Psoas muscle (tissue), 8 donors: ENCODE data around the gene ICAM4. TPM values are rescaled to one million over a fixed set of nuclear protein-coding genes. Genes with fewer than 3 reads are reported as not detected.

ENCODE experiments used
- ATAC-seq, 4 donors: fragments of 200-7000 bp; cut with Tn5 transposase; one replicate each; pipeline ENCODE4 v1.9.1; 2020; ENCODE audit warnings: moderate library complexity in 3 of 4, mild to moderate bottlenecking in 2 of 4
- DNase-seq, 2 donors: peaks; one replicate each; pipeline ENCODE4 v3.0.0-alpha.2; 2020
- H3K27ac ChIP-seq: fragments of 200-600 bp; one replicate; pipeline ENCODE4 v1.8.0; 2022
- H3K27me3 ChIP-seq, 3 donors: fragments of 200-600 bp in 1 of 3; one replicate each; pipeline versions ENCODE4 v1.6.1 to v1.8.0; 2013 to 2022; ENCODE audit warnings: low read length in 2 of 3, mild to moderate bottlenecking in 2 of 3, moderate library complexity in 1 of 3; ENCODE audit not compliant: insufficient read depth in 3 of 3
- H3K36me3 ChIP-seq, 2 donors: fragments of 200-600 bp in 1 of 2; one replicate each; pipeline versions ENCODE4 v1.6.1 to v1.8.0; 2013 to 2022; ENCODE audit warnings: low read depth in 1 of 2, mild to moderate bottlenecking in 1 of 2, moderate library complexity in 1 of 2; ENCODE audit not compliant: insufficient read depth in 1 of 2
- H3K4me1 ChIP-seq: fragments of 200-600 bp; one replicate; pipeline ENCODE4 v1.8.0; 2022
- H3K4me3 ChIP-seq: fragments of 200-600 bp; one replicate; pipeline ENCODE4 v1.8.0; 2022; ENCODE audit warnings: mild to moderate bottlenecking
- H3K9me3 ChIP-seq: fragments of 200-600 bp; one replicate; pipeline ENCODE4 v1.8.0; 2022
- CTCF ChIP-seq: fragments of 200-600 bp; IDR thresholded peaks from one replicate; pipeline ENCODE4 v1.8.0; 2022; ENCODE audit warnings: antibody characterized with exemption
- WGBS, 3 donors: extraction: QIAGEN DNeasy Blood & Tissue Kit; methylation state at CpG; one replicate each; pipeline versions ENCODE4 v1.1.6 to v1.1.7; 2013; 5-methylcytosine and 5-hydroxymethylcytosine counted together
- intact Hi-C, 2 donors: fragments of 100-400 bp; cut with DNase I; formaldehyde crosslinking; loops; one replicate each; pipeline versions ENCODE4 v1.11.0 to v1.14.2; 2022
- polyA plus RNA-seq, 3 donors: library from polyadenylated mRNA; stranded (reverse); fragments of 200-250 nt; gene quantifications; one replicate each; pipeline ENCODE4 v1.2.3, GENCODE V29; 2013
- total RNA-seq, 4 donors: library from RNA; stranded (reverse); fragmentation: NEBNext Ultra II Directional in 2 of 4; extraction: Animal tissue kit (Norgen Biotek cat#: 25700) in 2 of 4; gene quantifications; one replicate each; pipeline versions ENCODE4 v1.2.1 to v1.2.4, GENCODE V29; 2021 to 2023
- donor health status: healthy with polysubstance abuse.
- donor health status: DM: no; HTN: no; CAD: no; lungs with moderate emphysema.
- donor health status: Bipolar disorder and iron deficiency.
- donor health status: healthy.
- donor health status: DM: yes; HTN: yes; CAD: no.
- donor health status: DM: no; HTN: no; CAD: no.
- donor health status: DM: no; HTN: no; CAD: no.
- donor health status: DM: yes; HTN: yes; CAD: no.

ICAM4 gene
- total and polyA plus RNA-seq, 7 donors = 0.04 to 0.47 (median 0.18) TPM; not detected in 4

- peak; percentile 91 to 98 (median 95) for ATAC-seq
- TF ChIP-seq CTCF = no peak
Observed at GRCh38 chr19:10315335-10316214, 28.8 kb downstream of the ICAM4 start, which contains the start of gene FDX2. Gene FDX2, minus strand, starts transcription at chr19:10316015. Its CDS starts 19 bp downstream, at chr19:10315996.

GRCh38 chr19:10316229-10317044 is 29.7 kb downstream of the ICAM4 start:
- ATAC-seq = peak in 1 of 4 donors; percentile 41
- Histone ChIP-seq H3K27me3 (no peaks in the 10 kb centered on the region), H3K4me3 (peak overlapping the region; percentile 98), H3K36me3 (peaks cover 0 to 58% of the 10 kb centered on the region in 2 donors), H3K9me3 (no peaks in the 10 kb centered on the region), H3K27ac (peak overlapping the region; percentile 76), H3K4me1 (peaks cover 3% of the 10 kb centered on the region)
- WGBS, 3 donors = 51 to 70% (median 60%) methylated on average over 19 of the region's 19 CpGs
- intact Hi-C loops = no loop called here
- DNase-seq = no peak
- TF ChIP-seq CTCF = no peak

More at GRCh38 chr19:10315335-10316214, 28.8 kb downstream of the ICAM4 start, which contains the start of gene FDX2:
- H3K9me3 ChIP-seq = no peaks in the 10 kb centered on the region
- H3K4me3 ChIP-seq = peak within 1 kb of the TSS; percentile 98
- H3K27ac ChIP-seq = peak within 1 kb of the TSS; percentile 76
- 1% methylated on average over 31 to 55 of the region's 55 CpGs for WGBS, 3 donors
- peaks cover 0 to 53% of the 10 kb centered on the region in 2 donors for H3K36me3 ChIP-seq
- intact Hi-C loops = no loop called here
- peak; percentile 91 to 95 for DNase-seq
- no peaks in the 10 kb centered on the region for H3K27me3 ChIP-seq
- peaks cover 3% of the 10 kb centered on the region for H3K4me1 ChIP-seq

GRCh38 chr19:10317045-10317856 is 30.5 kb downstream of the ICAM4 start:
- Histone ChIP-seq H3K36me3 (peaks cover 0 to 66% of the 10 kb centered on the region in 2 donors), H3K27ac (no peak overlapping the region), H3K4me1 (peaks cover 3% of the 10 kb centered on the region), H3K9me3 (no peaks in the 10 kb centered on the region), H3K27me3 (no peaks in the 10 kb centered on the region), H3K4me3 (no peak overlapping the region)
- no peak for TF ChIP-seq CTCF
- 79 to 84% (median 81%) methylated on average over 28 to 29 of the region's 29 CpGs for WGBS, 3 donors
- ATAC-seq (no peak), DNase-seq (no peak)
- intact Hi-C loops = no loop called here

GRCh38 chr19:10317857-10318462 is 31.2 kb downstream of the ICAM4 start:
- DNase-seq = no peak
- Histone ChIP-seq H3K27me3 (no peaks in the 10 kb centered on the region), H3K36me3 (peaks cover under 1 to 70% of the 10 kb centered on the region in 2 donors), H3K4me1 (peaks cover 3% of the 10 kb centered on the region), H3K4me3 (no peak overlapping the region), H3K9me3 (no peaks in the 10 kb centered on the region), H3K27ac (no peak overlapping the region)
- 93 to 94% (median 93%) methylated on average over 13 to 15 of the region's 15 CpGs for WGBS, 3 donors
- no peak for TF ChIP-seq CTCF
- ATAC-seq = no peak
- intact Hi-C loops = no loop called here
